ENCODE results near the gene CPA1.
"Not testable (repeated sequence)": the region's sequence is repeated elsewhere in the genome, so short reads cannot be mapped to it uniquely, and the experiment has no call there.

The CPA1 gene

GRCh38 chr7:130372402-130373165 lies 7.7 kb upstream of the CPA1 start:
- no peak for DNase-seq (ENCODE audit: low read depth)

GRCh38 chr7:130374507-130374906 lies 5.8 kb upstream of the CPA1 start:
- no peak for DNase-seq (ENCODE audit: low read depth)

GRCh38 chr7:130376461-130376860 lies 3.8 kb upstream of the CPA1 start:
- DNase-seq (ENCODE audit: low read depth): not testable (repeated sequence)

GRCh38 chr7:130377178-130377577 lies 3.1 kb upstream of the CPA1 start:
- no peak for DNase-seq (ENCODE audit: low read depth)

GRCh38 chr7:130379019-130379418 lies 1.3 kb upstream of the CPA1 start:
- no peak for DNase-seq (ENCODE audit: low read depth)

- no peak for DNase-seq (ENCODE audit: low read depth)
These were observed 768 bp upstream of the CPA1 start for GRCh38 chr7:130379532-130379920.

- DNase-seq (ENCODE audit: low read depth): no peak
These were observed 664 bp downstream of the CPA1 start for GRCh38 chr7:130380861-130381455.

GRCh38 chr7:130381468-130382312 lies 1.4 kb downstream of the CPA1 start:
- no peak for DNase-seq (ENCODE audit: low read depth)

GRCh38 chr7:130383187-130383980 lies 3.1 kb downstream of the CPA1 start:
- no peak for DNase-seq (ENCODE audit: low read depth)

GRCh38 chr7:130384371-130384801 lies 4.1 kb downstream of the CPA1 start:
- no peak for DNase-seq (ENCODE audit: low read depth)

GRCh38 chr7:130384841-130385599 lies 4.7 kb downstream of the CPA1 start:
- DNase-seq (ENCODE audit: low read depth): no peak

- DNase-seq (ENCODE audit: low read depth): no peak
These were observed 5.3 kb downstream of the CPA1 start for GRCh38 chr7:130385600-130386066.

GRCh38 chr7:130386876-130387275 lies 6.6 kb downstream of the CPA1 start:
- no peak for DNase-seq (ENCODE audit: low read depth)

- no peak for DNase-seq (ENCODE audit: low read depth)
These were observed 7.0 kb downstream of the CPA1 start for GRCh38 chr7:130387306-130387627.

- no peak for DNase-seq (ENCODE audit: low read depth)
These were observed 7.5 kb downstream of the CPA1 start for GRCh38 chr7:130387628-130388403.

GRCh38 chr7:130388671-130389070 lies 8.4 kb downstream of the CPA1 start:
- no peak for DNase-seq (ENCODE audit: low read depth)

- no peak for DNase-seq (ENCODE audit: low read depth)
These were observed 10.2 kb downstream of the CPA1 start for GRCh38 chr7:130390486-130390885.

GRCh38 chr7:130393101-130393561 lies 12.8 kb downstream of the CPA1 start:
- no peak for DNase-seq (ENCODE audit: low read depth)

- DNase-seq (ENCODE audit: low read depth): no peak
These were observed 13.6 kb downstream of the CPA1 start for GRCh38 chr7:130393841-130394411.

All from activated T-cell treated with anti-CD3 and anti-CD28 coated beads for 48 hours (primary cell).